D341Med (cell line): Measurements from ENCODE around the gene CEBPB.

Experiments
- DNase-seq: peaks from one replicate; pipeline ENCODE4 v3.0.0; 2012; ENCODE audit warnings: low spot score

CEBPB gene

GRCh38 chr20:50214226-50215024 is 23.8 kb downstream of the CEBPB start:
- no peak for DNase-seq

- no peak for DNase-seq
These were observed 24.6 kb downstream of the CEBPB start for GRCh38 chr20:50215101-50215690.

- DNase-seq = no peak
These were observed 25.3 kb downstream of the CEBPB start for GRCh38 chr20:50215926-50216325.

- DNase-seq = no peak
These were observed 26.0 kb downstream of the CEBPB start for GRCh38 chr20:50216543-50217206.

- no peak for DNase-seq
These were observed 26.7 kb downstream of the CEBPB start for GRCh38 chr20:50217207-50217949.

- DNase-seq = no peak
These were observed 28.4 kb downstream of the CEBPB start for GRCh38 chr20:50218987-50219435.

GRCh38 chr20:50219600-50219999 is 29.0 kb downstream of the CEBPB start:
- no peak for DNase-seq

- DNase-seq = no peak
These were observed 29.7 kb downstream of the CEBPB start for GRCh38 chr20:50220093-50220893.

- DNase-seq = no peak
These were observed 30.3 kb downstream of the CEBPB start for GRCh38 chr20:50220894-50221365.

GRCh38 chr20:50221501-50222308 is 31.1 kb downstream of the CEBPB start:
- no peak for DNase-seq

GRCh38 chr20:50222309-50223038 is 31.8 kb downstream of the CEBPB start:
- no peak for DNase-seq

- DNase-seq = no peak
These were observed 32.7 kb downstream of the CEBPB start for GRCh38 chr20:50223039-50224005.

GRCh38 chr20:50224052-50224451 is 33.4 kb downstream of the CEBPB start:
- DNase-seq = no peak

- no peak for DNase-seq
These were observed 34.1 kb downstream of the CEBPB start for GRCh38 chr20:50224531-50225255.

GRCh38 chr20:50226093-50226974 is 35.7 kb downstream of the CEBPB start:
- DNase-seq = no peak

GRCh38 chr20:50227506-50227905 is 36.9 kb downstream of the CEBPB start:
- no peak for DNase-seq

GRCh38 chr20:50229156-50229607 is 38.6 kb downstream of the CEBPB start:
- no peak for DNase-seq
